Neural progenitor cell (in vitro differentiated cells): ENCODE results near the gene AP1AR.

Source experiments
- CTCF ChIP-seq: fragments of 200-600 bp; sonication (generic); IDR thresholded peaks from 2 replicates; pipeline ENCODE4 v1.5.1; 2017; ENCODE audit warnings: antibody characterized with exemption, mild to moderate bottlenecking
- EZH2 ChIP-seq: fragments of 200-600 bp; sonication (generic); IDR thresholded peaks from 2 replicates; pipeline ENCODE4 v1.6.1; 2017; ENCODE audit warnings: antibody characterized with exemption, mild to moderate bottlenecking, moderate library complexity
- EZH2phosphoT487 ChIP-seq: fragments of 200-600 bp; sonication (generic); IDR thresholded peaks from 2 replicates; pipeline ENCODE4 v1.6.1; 2017; ENCODE audit warnings: antibody characterized with exemption

- TF ChIP-seq CTCF = no peak
- no peak for TF ChIP-seq EZH2
- TF ChIP-seq EZH2phosphoT487 = no peak
These were observed 58.0 kb downstream of the AP1AR start for GRCh38 chr4:112289407-112290253.
